ENCODE results near the gene MCM6.

DNA sequence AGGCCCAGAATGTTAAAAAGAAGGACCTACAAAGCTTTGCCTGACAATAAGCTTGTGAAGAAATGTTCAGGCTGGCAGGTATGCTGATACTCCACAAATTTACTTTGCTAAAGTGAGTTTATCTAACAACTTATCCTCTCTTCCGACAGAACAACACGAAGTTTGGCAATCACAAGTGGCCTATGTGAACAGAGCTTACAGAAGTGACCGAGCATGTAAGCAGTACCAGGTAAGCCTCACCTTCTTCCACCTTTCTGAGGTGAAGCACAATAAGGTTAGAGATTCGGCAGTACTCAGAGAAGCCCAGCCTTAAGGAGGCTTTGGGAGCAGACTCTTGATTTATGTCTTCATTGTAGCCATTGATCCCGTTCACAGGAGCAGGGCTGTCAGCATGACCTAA, 30.2 kb downstream of the MCM6 start:
- TF ChIP-seq, protein P1, sequence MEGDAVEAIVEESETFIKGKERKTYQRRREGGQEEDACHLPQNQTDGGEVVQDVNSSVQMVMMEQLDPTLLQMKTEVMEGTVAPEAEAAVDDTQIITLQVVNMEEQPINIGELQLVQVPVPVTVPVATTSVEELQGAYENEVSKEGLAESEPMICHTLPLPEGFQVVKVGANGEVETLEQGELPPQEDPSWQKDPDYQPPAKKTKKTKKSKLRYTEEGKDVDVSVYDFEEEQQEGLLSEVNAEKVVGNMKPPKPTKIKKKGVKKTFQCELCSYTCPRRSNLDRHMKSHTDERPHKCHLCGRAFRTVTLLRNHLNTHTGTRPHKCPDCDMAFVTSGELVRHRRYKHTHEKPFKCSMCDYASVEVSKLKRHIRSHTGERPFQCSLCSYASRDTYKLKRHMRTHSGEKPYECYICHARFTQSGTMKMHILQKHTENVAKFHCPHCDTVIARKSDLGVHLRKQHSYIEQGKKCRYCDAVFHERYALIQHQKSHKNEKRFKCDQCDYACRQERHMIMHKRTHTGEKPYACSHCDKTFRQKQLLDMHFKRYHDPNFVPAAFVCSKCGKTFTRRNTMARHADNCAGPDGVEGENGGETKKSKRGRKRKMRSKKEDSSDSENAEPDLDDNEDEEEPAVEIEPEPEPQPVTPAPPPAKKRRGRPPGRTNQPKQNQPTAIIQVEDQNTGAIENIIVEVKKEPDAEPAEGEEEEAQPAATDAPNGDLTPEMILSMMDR (IDR thresholded peaks at IDR 0.05): no peak
- no peak for TF ChIP-seq POLR2A (IDR thresholded peaks at IDR 0.05)
